DMS53 treated with DMSO at 0.1 percent for 48 hours (cell line): ENCODE measurements around the gene C6orf141.
A peak's percentile ranks its signal among the peaks of the same experiment; 100 is the strongest.
"Not testable (repeated sequence)": the region's sequence is repeated elsewhere in the genome, so short reads cannot be mapped to it uniquely, and the experiment has no call there.

ENCODE experiments used
- DNase-seq: peaks from one replicate; lab custom pipeline; 2025; ENCODE audit not compliant: unreplicated experiment; lab: John Stamatoyannopoulos, UW

The C6orf141 gene

DNA sequence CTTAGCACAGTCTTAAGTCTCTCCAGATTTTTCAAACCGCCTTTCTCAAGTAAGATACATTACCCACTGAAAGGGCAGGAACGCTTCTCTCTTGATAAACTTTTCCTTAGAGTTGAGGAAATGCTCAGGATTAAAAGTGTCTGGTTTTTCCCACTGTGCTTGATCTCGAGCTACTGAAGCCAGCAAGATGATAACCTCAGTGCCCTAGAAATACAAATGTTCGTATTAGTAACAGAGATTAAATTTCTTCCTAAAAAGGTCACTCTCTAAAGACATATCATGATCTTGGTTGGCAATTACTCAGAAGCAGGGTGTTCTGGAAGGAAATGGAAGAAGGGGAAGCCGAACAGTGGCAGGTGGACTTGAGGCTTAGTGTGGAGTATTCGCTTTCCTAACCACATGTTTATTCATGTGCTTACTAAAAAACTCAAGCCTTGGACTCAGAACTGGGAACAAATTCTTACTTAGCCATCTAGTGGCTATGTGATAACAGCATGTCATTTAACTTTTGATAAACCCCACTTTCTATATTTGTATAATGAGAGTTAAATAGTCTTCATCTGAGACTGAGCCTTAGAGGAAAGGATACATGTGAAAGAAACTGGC is 20.1 kb downstream of the C6orf141 start:
- peak; percentile 5 for DNase-seq

DNA sequence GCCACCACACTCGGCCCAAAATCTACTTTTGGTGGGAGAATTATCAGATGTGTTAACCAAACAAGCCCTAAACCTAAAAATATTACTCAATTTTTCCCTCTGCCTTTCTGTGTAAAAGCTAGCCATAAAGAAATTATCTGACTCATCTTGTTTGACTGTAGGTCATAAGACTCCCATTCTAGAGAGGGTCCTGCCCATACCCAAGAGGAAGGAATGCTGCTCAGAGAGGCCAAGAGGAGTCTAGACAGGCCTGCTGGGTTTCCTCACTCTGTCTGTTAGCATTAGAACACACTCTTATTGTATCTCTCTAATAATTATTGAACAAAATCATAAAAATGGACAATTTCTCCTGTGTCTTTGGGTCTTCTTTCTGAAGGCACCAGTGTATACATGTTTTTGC is 26.1 kb downstream of the C6orf141 start:
- DNase-seq = no peak

DNA sequence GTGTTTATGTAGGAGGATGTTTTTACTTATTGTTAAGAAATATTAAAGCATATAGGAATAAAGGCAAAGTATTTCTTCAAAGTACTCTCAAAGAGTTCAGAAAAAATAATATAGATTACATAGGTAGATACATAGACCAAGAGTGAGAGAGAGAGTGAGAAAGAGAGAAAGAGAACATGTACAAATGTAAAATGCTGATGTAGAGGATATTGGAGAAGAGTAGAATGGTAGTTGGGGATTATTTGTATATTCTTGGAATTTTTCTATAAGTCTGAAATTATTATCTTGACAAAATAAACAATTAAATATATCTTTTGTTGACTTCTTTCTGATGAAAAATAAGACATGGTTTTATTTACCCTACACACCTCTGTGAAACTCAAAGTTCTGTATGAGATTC is 29.2 kb downstream of the C6orf141 start:
- DNase-seq = no peak

DNA sequence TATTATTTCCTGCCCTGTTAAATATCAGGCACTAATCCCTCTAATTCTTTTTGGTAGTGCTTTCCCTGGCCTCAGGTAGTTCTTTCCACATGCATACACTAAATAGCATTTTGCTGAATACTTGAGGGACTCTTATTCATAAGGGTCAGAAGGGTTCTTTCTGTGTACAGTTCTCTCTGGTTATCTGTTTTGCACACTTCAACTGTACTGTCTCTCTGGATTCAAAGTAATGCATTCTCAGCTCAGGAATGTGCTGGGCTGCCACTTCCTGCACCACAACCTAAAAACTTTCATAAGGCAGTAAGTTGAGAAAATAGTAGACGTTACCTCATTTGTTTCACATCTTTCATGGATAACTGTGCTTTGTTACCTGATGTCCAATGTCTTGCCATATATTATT is 32.1 kb downstream of the C6orf141 start:
- no peak for DNase-seq

- not testable (repeated sequence) for DNase-seq
Measured at GRCh38 chr6:49587262-49587661, 36.8 kb downstream of the C6orf141 start.
